Transverse colon (tissue), 4 donors: ENCODE measurements around the gene SFR1. TPM values are rescaled to one million over a fixed set of nuclear protein-coding genes. Genes with fewer than 3 reads are reported as not detected.

Source experiments
- DNase-seq: peaks from one replicate; pipeline ENCODE4 v3.0.0-alpha.2; 2019
- H3K27ac ChIP-seq, 4 donors: fragments of 200-600 bp; sonication (generic); 2 replicates each; pipeline ENCODE4 v1.5.1; 2016 to 2018; ENCODE audit warnings: inconsistent platforms in 4 of 4
- H3K27me3 ChIP-seq: fragments of 200-600 bp; sonication (generic); 2 replicates; pipeline ENCODE4 v1.5.1; 2017; ENCODE audit warnings: inconsistent platforms
- H3K36me3 ChIP-seq, 4 donors: fragments of 200-600 bp; sonication (generic); 2 replicates each; pipeline ENCODE4 v1.5.1; 2017 to 2019; ENCODE audit warnings: inconsistent platforms in 4 of 4
- H3K4me1 ChIP-seq, 4 donors: fragments of 200-600 bp; sonication (generic); 2 replicates each; pipeline ENCODE4 v1.5.1; 2017 to 2020; ENCODE audit warnings: inconsistent platforms in 4 of 4
- H3K4me3 ChIP-seq, 4 donors: fragments of 200-600 bp; sonication (generic); 1 replicate in 1 of 4; 2 replicates in 3 of 4; pipeline versions ENCODE4 v1.5.1 to v1.6.1; 2017 to 2019; ENCODE audit warnings: inconsistent platforms in 4 of 4
- H3K9me3 ChIP-seq, 2 donors: fragments of 200-600 bp; sonication (generic); 2 replicates each; pipeline ENCODE4 v1.5.1; 2017 to 2019; ENCODE audit warnings: inconsistent platforms in 2 of 2
- EP300 ChIP-seq: sonication (generic); formaldehyde crosslinking; IDR thresholded peaks from one replicate; pipeline ENCODE4 v1.6.1; 2017; ENCODE audit warnings: antibody characterized with exemption, low read depth
- POLR2A ChIP-seq: fragments of 450-650 bp; IDR thresholded peaks from one replicate; pipeline ENCODE4 v1.6.1; 2016; ENCODE audit warnings: antibody characterized with exemption, mild to moderate bottlenecking, moderate library complexity
- POLR2AphosphoS5 ChIP-seq, 3 donors: sonication (generic); formaldehyde crosslinking; IDR thresholded peaks; one replicate each; pipeline ENCODE4 v1.6.1; 2016; ENCODE audit warnings: antibody characterized with exemption in 3 of 3
- WGBS, 2 donors: methylation state at CpG; one replicate each; pipeline ENCODE4 v1.1.5; 2018; ENCODE audit warnings: low coverage in 1 of 2; 5-methylcytosine and 5-hydroxymethylcytosine counted together
- in situ Hi-C, 4 donors: fragments of 200-750 bp; cut with MboI; loops; one replicate each; pipeline versions ENCODE4 v1.15.0 to v1.15.1; 2017; ENCODE audit warnings: low sequenced_read_pairs in 3 of 4, low pct_ligation_motif_present in 1 of 4, low pct_unique_long_range_greater_than_20kb in 1 of 4
- intact Hi-C: fragments of 100-400 bp; cut with DNase I; formaldehyde crosslinking; loops from one replicate; pipeline ENCODE4 v1.15.1; 2023; ENCODE audit warnings: low total_unique reads
- total RNA-seq, 4 donors: library from RNA; depleted of rRNA; stranded (reverse); fragments of >200 nt; gene quantifications; one replicate each; pipeline ENCODE4 v1.1.0, GENCODE V29; 2016
- TF ChIP-seq, protein P1 (sequence below), 5 experiments: fragments of 200-600 bp in 3 of 5; fragments of 450-650 bp in 2 of 5; sonication (generic) in 3 of 5; IDR thresholded peaks; 1 replicate in 2 of 5; 2 replicates in 3 of 5; pipeline ENCODE4 v1.5.1; 2016 to 2017; ENCODE audit warnings: antibody characterized with exemption in 5 of 5, inconsistent platforms in 3 of 5, mild to moderate bottlenecking in 2 of 5, moderate library complexity in 1 of 5

The SFR1 gene
- total RNA-seq, 4 donors from 2014 or later, result 4.0 TPM; not detected in 1

DNA sequence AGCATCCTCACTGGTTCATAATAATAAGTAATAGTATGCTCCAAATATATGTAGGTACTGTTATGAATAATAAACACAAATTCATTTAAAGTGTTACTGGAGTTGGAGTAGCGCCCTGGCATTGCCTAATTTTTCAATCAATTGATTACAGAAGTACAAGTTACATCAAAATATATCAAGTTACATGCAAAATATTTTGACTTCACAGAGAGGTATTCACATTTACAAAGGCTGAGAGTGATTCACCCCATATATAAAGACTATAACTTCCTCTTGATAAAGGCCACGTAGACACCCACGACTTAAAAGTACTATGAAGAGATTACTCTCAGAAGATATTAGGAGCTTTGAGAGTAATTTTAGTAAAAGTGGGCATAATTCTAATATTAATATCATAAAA is 22.7 kb upstream of the SFR1 start:
- in situ Hi-C loops, result loop anchor here in 1 of 4 donors (25.0 kb wide), 1 partner anchor 212 kb away; no protein-coding TSS in a partner anchor
- WGBS, 2 donors, result 59 to 83% methylated on average over 3 of the region's 3 CpGs
- TF ChIP-seq POLR2A (no peak), POLR2AphosphoS5 (IDR thresholded peaks at IDR 0.05) (no peak), EP300 (no peak)
- Histone ChIP-seq H3K27ac (no peak overlapping the region), H3K27me3 (no peaks in the 10 kb centered on the region), H3K9me3 (peaks cover 0 to 7% of the 10 kb centered on the region in 2 donors), H3K4me1 (no peaks in the 10 kb centered on the region), H3K36me3 (no peaks in the 10 kb centered on the region), H3K4me3 (no peak overlapping the region)
- intact Hi-C loops, result no loop called here
- DNase-seq, result no peak

- H3K27me3 ChIP-seq, result no peaks in the 10 kb centered on the region
- no peak for DNase-seq
- no peaks in the 10 kb centered on the region for H3K4me1 ChIP-seq
- TF ChIP-seq, protein P1, sequence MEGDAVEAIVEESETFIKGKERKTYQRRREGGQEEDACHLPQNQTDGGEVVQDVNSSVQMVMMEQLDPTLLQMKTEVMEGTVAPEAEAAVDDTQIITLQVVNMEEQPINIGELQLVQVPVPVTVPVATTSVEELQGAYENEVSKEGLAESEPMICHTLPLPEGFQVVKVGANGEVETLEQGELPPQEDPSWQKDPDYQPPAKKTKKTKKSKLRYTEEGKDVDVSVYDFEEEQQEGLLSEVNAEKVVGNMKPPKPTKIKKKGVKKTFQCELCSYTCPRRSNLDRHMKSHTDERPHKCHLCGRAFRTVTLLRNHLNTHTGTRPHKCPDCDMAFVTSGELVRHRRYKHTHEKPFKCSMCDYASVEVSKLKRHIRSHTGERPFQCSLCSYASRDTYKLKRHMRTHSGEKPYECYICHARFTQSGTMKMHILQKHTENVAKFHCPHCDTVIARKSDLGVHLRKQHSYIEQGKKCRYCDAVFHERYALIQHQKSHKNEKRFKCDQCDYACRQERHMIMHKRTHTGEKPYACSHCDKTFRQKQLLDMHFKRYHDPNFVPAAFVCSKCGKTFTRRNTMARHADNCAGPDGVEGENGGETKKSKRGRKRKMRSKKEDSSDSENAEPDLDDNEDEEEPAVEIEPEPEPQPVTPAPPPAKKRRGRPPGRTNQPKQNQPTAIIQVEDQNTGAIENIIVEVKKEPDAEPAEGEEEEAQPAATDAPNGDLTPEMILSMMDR (IDR thresholded peaks at IDR 0.05), result no peak
- TF ChIP-seq POLR2AphosphoS5 (IDR thresholded peaks at IDR 0.05), result no peak
- TF ChIP-seq POLR2A, result no peak
- TF ChIP-seq EP300, result no peak
- in situ Hi-C loops, result loop anchor here in 1 of 4 donors (25.0 kb wide), 1 partner anchor 213 kb away; no protein-coding TSS in a partner anchor
- peaks cover 0 to 7% of the 10 kb centered on the region in 2 donors for H3K9me3 ChIP-seq
- no peak overlapping the region for H3K27ac ChIP-seq
- no peak overlapping the region for H3K4me3 ChIP-seq
- intact Hi-C loops, result no loop called here
- no peaks in the 10 kb centered on the region for H3K36me3 ChIP-seq
These were observed 22.0 kb upstream of the SFR1 start for GRCh38 chr10:104099941-104100340.

GRCh38 chr10:104100795-104101194 is 21.2 kb upstream of the SFR1 start:
- in situ Hi-C loops, result no loop called here

DNA sequence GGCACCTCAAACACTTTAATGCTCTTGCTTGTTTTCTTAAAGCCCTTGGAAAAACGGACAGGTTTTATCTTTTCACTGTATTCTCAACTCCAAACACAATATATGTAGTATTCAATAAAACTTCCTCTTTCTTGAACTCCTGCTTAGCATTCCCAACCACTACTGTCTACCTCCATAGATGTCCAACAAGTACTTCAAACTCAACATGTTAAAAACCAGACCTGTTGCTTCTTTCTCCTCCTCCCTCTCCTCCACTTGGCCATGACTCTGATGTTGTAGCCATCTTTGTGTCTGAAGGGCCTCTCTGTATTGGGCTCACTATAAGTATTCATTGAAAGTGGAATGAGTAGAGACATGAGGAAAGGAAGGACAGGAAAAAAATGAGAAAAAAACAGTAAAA is 20.1 kb upstream of the SFR1 start:
- in situ Hi-C loops, result no loop called here
- 62 to 68% methylated on average over 1 of the region's 1 CpG for WGBS, 2 donors
- DNase-seq, result no peak
- H3K27me3 ChIP-seq, result no peaks in the 10 kb centered on the region
- H3K4me3 ChIP-seq, result no peak overlapping the region
- no peaks in the 10 kb centered on the region for H3K36me3 ChIP-seq
- intact Hi-C loops, result no loop called here
- peaks cover 0 to 3% of the 10 kb centered on the region in 2 donors for H3K9me3 ChIP-seq
- no peaks in the 10 kb centered on the region for H3K4me1 ChIP-seq
- TF ChIP-seq, protein P1 (IDR thresholded peaks at IDR 0.05), result no peak
- TF ChIP-seq POLR2AphosphoS5 (IDR thresholded peaks at IDR 0.05) (no peak), EP300 (no peak), POLR2A (no peak)
- no peak overlapping the region for H3K27ac ChIP-seq

More at GRCh38 chr10:104100795-104101194, 21.2 kb upstream of the SFR1 start:
- H3K4me3 ChIP-seq, result no peak overlapping the region
- no peaks in the 10 kb centered on the region for H3K4me1 ChIP-seq
- H3K27ac ChIP-seq, result no peak overlapping the region
- intact Hi-C loops, result no loop called here
- 0% methylated on average over 1 of the region's 1 CpG; no CpG with 5 or more reads in 1 of the 2 donors for WGBS, 2 donors
- TF ChIP-seq POLR2AphosphoS5 (IDR thresholded peaks at IDR 0.05) (no peak), POLR2A (no peak), EP300 (no peak)
- TF ChIP-seq, protein P1 (IDR thresholded peaks at IDR 0.05), result no peak
- H3K9me3 ChIP-seq, result peaks cover 0 to 7% of the 10 kb centered on the region in 2 donors
- no peaks in the 10 kb centered on the region for H3K36me3 ChIP-seq
- no peak for DNase-seq
- no peaks in the 10 kb centered on the region for H3K27me3 ChIP-seq

DNA sequence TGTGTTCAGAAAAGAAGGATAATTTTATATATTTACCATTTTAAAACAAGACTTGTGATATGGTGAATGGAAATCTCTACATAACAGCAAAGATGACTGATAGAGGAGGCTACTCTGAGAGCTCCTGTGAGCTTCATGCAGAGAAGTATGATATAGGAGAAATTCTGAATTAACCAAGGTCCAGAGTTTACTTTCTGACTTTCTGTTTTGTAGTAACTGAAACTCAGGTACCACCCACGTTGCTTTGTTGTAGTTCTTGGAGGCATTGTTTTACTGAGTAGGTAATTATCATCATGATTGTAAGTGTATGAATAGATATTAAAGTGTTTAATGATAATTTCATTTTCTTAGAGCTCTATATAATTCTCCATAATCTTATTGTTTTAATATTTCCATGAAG is 18.0 kb upstream of the SFR1 start:
- Histone ChIP-seq H3K27me3 (no peaks in the 10 kb centered on the region), H3K4me1 (no peaks in the 10 kb centered on the region), H3K36me3 (no peaks in the 10 kb centered on the region), H3K4me3 (no peak overlapping the region), H3K27ac (no peak overlapping the region), H3K9me3 (no peaks in the 10 kb centered on the region)
- WGBS, 2 donors, result 33 to 38% methylated on average over 1 of the region's 1 CpG
- DNase-seq, result no peak
- in situ Hi-C loops, result no loop called here
- intact Hi-C loops, result no loop called here
- TF ChIP-seq, protein P1 (IDR thresholded peaks at IDR 0.05), result no peak
- TF ChIP-seq EP300, result no peak
- TF ChIP-seq POLR2A, result no peak
- no peak for TF ChIP-seq POLR2AphosphoS5 (IDR thresholded peaks at IDR 0.05)
